Fibroblast of villous mesenchyme (primary cell): ENCODE measurements around the gene RHOH. TPM values are rescaled to one million over a fixed set of nuclear protein-coding genes. Genes with fewer than 3 reads are reported as not detected.
A peak's percentile ranks its signal among the peaks of the same experiment; 100 is the strongest.
"Not testable (repeated sequence)": the region's sequence is repeated elsewhere in the genome, so short reads cannot be mapped to it uniquely, and the experiment has no call there.

ENCODE experiments used
- DNase-seq: peaks from one replicate; pipeline ENCODE4 v3.0.0-alpha.2; 2010; ENCODE audit warnings: low read depth
- H3K4me3 ChIP-seq: 2 replicates; pipeline ENCODE4 v1.5.1; 2011; ENCODE audit warnings: low read depth, mild to moderate bottlenecking, low read length
- total RNA-seq: library from RNA; depleted of rRNA; stranded (reverse); fragments of >200 nt; gene quantifications from 2 replicates; pipeline ENCODE4 v1.2.3, GENCODE V29; 2012
- TF ChIP-seq, protein P1 (sequence below): IDR thresholded peaks from 2 replicates; pipeline ENCODE4 v1.5.1; 2012; ENCODE audit warnings: low read depth, mild to moderate bottlenecking, low read length; ENCODE audit not compliant: insufficient read depth

Gene RHOH
- total RNA-seq, 1 donor: not detected

DNA sequence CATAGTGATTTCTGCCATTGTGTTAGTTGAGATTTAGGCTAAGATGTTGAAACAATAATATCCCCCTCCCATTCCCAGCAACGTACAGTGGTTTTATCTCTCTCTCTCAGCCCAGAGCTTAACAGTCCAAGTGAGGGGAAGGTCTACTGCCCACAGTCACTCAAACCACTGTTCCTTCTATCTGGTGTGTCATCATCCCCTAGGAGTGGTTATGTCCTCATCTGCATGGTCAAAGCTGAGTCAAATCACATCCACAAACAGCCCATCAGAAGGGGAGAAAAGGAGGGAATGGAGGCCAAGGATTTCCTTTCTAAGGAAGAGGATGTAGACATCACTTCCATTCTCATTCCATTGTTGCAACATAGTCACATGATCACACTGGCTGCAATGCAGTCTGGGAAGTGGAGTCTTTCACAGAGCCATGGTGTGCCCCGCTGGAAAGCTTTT is 95.5 kb downstream of the RHOH start:
- DNase-seq: peak; percentile 41
- TF ChIP-seq, protein P1, sequence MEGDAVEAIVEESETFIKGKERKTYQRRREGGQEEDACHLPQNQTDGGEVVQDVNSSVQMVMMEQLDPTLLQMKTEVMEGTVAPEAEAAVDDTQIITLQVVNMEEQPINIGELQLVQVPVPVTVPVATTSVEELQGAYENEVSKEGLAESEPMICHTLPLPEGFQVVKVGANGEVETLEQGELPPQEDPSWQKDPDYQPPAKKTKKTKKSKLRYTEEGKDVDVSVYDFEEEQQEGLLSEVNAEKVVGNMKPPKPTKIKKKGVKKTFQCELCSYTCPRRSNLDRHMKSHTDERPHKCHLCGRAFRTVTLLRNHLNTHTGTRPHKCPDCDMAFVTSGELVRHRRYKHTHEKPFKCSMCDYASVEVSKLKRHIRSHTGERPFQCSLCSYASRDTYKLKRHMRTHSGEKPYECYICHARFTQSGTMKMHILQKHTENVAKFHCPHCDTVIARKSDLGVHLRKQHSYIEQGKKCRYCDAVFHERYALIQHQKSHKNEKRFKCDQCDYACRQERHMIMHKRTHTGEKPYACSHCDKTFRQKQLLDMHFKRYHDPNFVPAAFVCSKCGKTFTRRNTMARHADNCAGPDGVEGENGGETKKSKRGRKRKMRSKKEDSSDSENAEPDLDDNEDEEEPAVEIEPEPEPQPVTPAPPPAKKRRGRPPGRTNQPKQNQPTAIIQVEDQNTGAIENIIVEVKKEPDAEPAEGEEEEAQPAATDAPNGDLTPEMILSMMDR: no peak
- H3K4me3 ChIP-seq: no peak overlapping the region

DNA sequence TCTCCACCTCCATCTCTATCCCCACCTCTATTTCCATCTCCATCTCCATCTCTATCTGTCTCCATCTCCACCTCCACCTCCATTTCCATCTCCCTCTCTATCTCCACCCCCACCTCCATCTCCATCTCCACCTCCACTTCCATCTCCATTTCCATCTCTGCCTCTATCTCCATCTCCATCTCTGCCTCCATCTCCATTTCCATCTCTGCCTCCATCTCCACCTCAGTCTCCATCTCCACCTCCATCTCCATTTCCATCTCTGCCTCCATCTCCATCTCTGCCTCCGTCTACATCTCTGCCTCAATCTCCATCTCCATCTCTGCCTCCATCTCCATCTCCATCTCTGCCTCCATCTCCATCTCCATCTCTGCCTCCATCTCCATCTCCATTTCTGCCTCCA is 97.5 kb downstream of the RHOH start:
- H3K4me3 ChIP-seq: no peak overlapping the region
- DNase-seq: no peak
- TF ChIP-seq, protein P1: no peak

DNA sequence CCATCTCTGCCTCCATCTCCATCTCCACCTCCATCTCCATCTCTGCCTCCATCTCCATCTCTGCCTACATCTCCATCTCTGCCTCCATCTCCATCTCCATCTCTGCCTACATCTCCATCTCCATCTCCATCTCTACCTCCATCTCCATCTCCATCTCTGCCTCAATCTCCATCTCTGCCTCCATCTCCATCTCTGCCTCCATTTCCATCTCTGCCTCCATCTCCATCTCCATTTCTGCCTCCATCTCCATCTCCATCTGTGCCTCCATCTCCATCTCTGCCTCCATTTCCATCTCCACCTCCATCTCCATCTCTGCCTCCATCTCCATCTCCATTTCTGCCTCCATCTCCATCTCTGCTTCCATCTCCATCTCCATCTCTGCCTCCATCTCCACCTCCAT is 98.2 kb downstream of the RHOH start:
- DNase-seq, H3K4me3 ChIP-seq: not testable (repeated sequence)

DNA sequence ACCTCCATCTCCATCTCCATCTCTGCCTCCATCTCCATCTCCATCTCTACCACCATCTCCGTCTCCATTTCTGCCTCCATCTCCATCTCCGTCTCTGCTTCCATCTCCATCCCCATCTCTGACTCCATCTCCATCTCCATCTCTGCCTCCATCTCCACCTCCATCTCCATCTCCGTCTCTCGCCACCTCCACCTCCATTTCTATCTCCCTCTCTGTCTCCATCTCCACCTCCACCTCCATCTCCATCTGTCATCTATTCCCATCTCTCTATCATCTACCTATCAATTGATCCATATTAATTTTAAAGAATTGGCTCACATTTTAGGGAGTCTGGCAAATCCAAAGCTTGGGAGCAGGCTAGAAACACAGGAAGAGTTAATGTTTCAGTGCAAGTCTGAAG is 98.7 kb downstream of the RHOH start:
- H3K4me3 ChIP-seq: no peak overlapping the region
- TF ChIP-seq, protein P1: no peak
- DNase-seq: no peak

Other genes starting within 250 kb of the RHOH start
- gene PDS5A, start 219.1 kb upstream of the RHOH start, total RNA-seq: 60.9 and 85.1 TPM in 2 replicates
- gene N4BP2, start 140.2 kb upstream of the RHOH start, total RNA-seq: 8.2 and 8.7 TPM in 2 replicates
- under 0.01 TPM in 1 of 2 replicates, not detected in the other for gene CHRNA9, start 138.3 kb downstream of the RHOH start, total RNA-seq